ENCODE results near the gene PCDH8. TPM values are rescaled to one million over a fixed set of nuclear protein-coding genes. Genes with fewer than 3 reads are reported as not detected.
A peak's percentile ranks its signal among the peaks of the same experiment; 100 is the strongest.

The PCDH8 gene
- total RNA-seq, 1 experiment from 2014 or later: 4.8 TPM

GRCh38 chr13:52849291-52850071, 1.0 kb upstream of the PCDH8 start:
- peak overlapping the region; percentile 30 for H3K4me3 ChIP-seq (ENCODE audit: low read depth, low read length, poor library complexity, severe bottlenecking)
- no peaks in the 10 kb centered on the region for H3K9me3 ChIP-seq (ENCODE audit: low read depth, low read length, poor library complexity, severe bottlenecking)
- no peaks in the 10 kb centered on the region for H3K36me3 ChIP-seq (ENCODE audit: insufficient read depth, low read length, poor library complexity, severe bottlenecking)
- intact Hi-C loops (cut with micrococcal nuclease; ENCODE audit: unreplicated experiment): loop anchor here (5.0 kb wide), 3 partner anchors 197 to 353 kb away; partner anchors contain the start of gene SUGT1
- CTCF ChIA-PET: interaction anchor here (0.6 kb wide), 1 partner anchor 145 kb away, joined by 3 read pairs; no protein-coding TSS in a partner anchor
- TF ChIP-seq CTCF (conservative IDR thresholded peaks at IDR 0.05; ENCODE audit: low read depth, low read length) (no peak), EZH2 (IDR thresholded peaks at IDR 0.05; ENCODE audit: borderline replicate concordance, low read depth, low read length, poor library complexity, severe bottlenecking) (peak; percentile 11)
- POLR2A ChIA-PET (ENCODE audit: low non-redundant PET): no interaction called here
- peaks cover 44% of the 10 kb centered on the region for H3K4me1 ChIP-seq (ENCODE audit: insufficient read depth, low read length, poor library complexity, severe bottlenecking)
- no TSS peak for BruUV-seq (replicated peaks)
- peaks cover 84% of the 10 kb centered on the region for H3K27me3 ChIP-seq (replicated peaks; ENCODE audit: insufficient read depth, low read depth, low read length, poor library complexity)
- no peak overlapping the region for H3K27ac ChIP-seq (ENCODE audit: low read depth, low read length, poor library complexity, severe bottlenecking)
- DNase-seq (ENCODE audit: low spot score): peak; percentile 22

GRCh38 chr13:52847682-52848432, 583 bp downstream of the PCDH8 start:
- TF ChIP-seq CTCF (conservative IDR thresholded peaks at IDR 0.05; ENCODE audit: low read depth, low read length): no peak
- peak; percentile 62 for TF ChIP-seq EZH2 (IDR thresholded peaks at IDR 0.05; ENCODE audit: borderline replicate concordance, low read depth, low read length, poor library complexity, severe bottlenecking)
- POLR2A ChIA-PET (ENCODE audit: low non-redundant PET): no interaction called here
- no TSS peak for BruUV-seq (replicated peaks)
- H3K4me3 ChIP-seq (ENCODE audit: low read depth, low read length, poor library complexity, severe bottlenecking): peak overlapping the region; percentile 28
- CTCF ChIA-PET: interaction anchor here (0.5 to 2.3 kb wide), 2 partner anchors 49 to 120 kb away, joined by 4 to 8 read pairs; no protein-coding TSS in a partner anchor
- H3K4me1 ChIP-seq (ENCODE audit: insufficient read depth, low read length, poor library complexity, severe bottlenecking): peaks cover 44% of the 10 kb centered on the region
- intact Hi-C loops (cut with micrococcal nuclease; ENCODE audit: unreplicated experiment): loop anchor here (5.0 kb wide), 3 partner anchors 196 to 354 kb away; partner anchors contain the start of gene SUGT1
- H3K9me3 ChIP-seq (ENCODE audit: low read depth, low read length, poor library complexity, severe bottlenecking): no peaks in the 10 kb centered on the region
- H3K36me3 ChIP-seq (ENCODE audit: insufficient read depth, low read length, poor library complexity, severe bottlenecking): no peaks in the 10 kb centered on the region
- no peak overlapping the region for H3K27ac ChIP-seq (ENCODE audit: low read depth, low read length, poor library complexity, severe bottlenecking)
- DNase-seq (ENCODE audit: low spot score): no peak
- peaks cover 80% of the 10 kb centered on the region for H3K27me3 ChIP-seq (replicated peaks; ENCODE audit: insufficient read depth, low read depth, low read length, poor library complexity)

DNA sequence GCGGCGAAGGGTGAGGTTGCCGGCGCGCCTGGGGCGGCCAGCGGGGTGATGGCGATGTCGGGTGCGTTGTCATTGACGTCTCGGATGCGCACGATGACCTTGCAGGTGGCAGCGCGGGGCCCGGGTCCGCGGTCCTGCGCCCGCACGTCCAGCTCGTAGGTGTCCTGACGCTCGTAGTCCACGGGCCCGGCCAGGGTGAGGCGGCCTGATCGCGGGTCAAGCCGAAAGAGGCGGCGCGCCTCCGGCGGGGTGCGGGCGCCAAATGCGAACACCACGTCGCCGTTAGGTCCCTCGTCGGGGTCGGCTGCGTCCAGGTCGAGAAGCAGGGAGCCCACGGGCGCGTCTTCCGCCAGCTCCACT, 1.1 kb downstream of the PCDH8 start:
- no peaks in the 10 kb centered on the region for H3K36me3 ChIP-seq (ENCODE audit: insufficient read depth, low read length, poor library complexity, severe bottlenecking)
- ChIA-PET CTCF (interaction anchor here (2.3 kb wide), 1 partner anchor 121 kb away, joined by 8 read pairs; no protein-coding TSS in a partner anchor), POLR2A (ENCODE audit: low non-redundant PET) (no interaction called here)
- H3K4me1 ChIP-seq (ENCODE audit: insufficient read depth, low read length, poor library complexity, severe bottlenecking): peaks cover 44% of the 10 kb centered on the region
- no TSS peak for BruUV-seq (replicated peaks)
- intact Hi-C loops (cut with micrococcal nuclease; ENCODE audit: unreplicated experiment): loop anchor here (5.0 kb wide), 3 partner anchors 195 to 355 kb away; partner anchors contain the start of gene SUGT1
- H3K4me3 ChIP-seq (ENCODE audit: low read depth, low read length, poor library complexity, severe bottlenecking): peak overlapping the region; percentile 28
- no peak overlapping the region for H3K27ac ChIP-seq (ENCODE audit: low read depth, low read length, poor library complexity, severe bottlenecking)
- TF ChIP-seq CTCF (conservative IDR thresholded peaks at IDR 0.05; ENCODE audit: low read depth, low read length) (no peak), EZH2 (IDR thresholded peaks at IDR 0.05; ENCODE audit: borderline replicate concordance, low read depth, low read length, poor library complexity, severe bottlenecking) (no peak)
- H3K9me3 ChIP-seq (ENCODE audit: low read depth, low read length, poor library complexity, severe bottlenecking): no peaks in the 10 kb centered on the region
- DNase-seq (ENCODE audit: low spot score): no peak
- peaks cover 76% of the 10 kb centered on the region for H3K27me3 ChIP-seq (replicated peaks; ENCODE audit: insufficient read depth, low read depth, low read length, poor library complexity)

Data from A673 (cell line).